Measurements from ENCODE around the gene CCDC85B. TPM values are rescaled to one million over a fixed set of nuclear protein-coding genes. Genes with fewer than 3 reads are reported as not detected.

Gene CCDC85B
- total and polyA plus RNA-seq, 2 experiments from 2014 or later, result 80.2 to 83.4 TPM

GRCh38 chr11:65859812-65860277 lies 30.6 kb upstream of the CCDC85B start:
- Histone ChIP-seq H3K4me3 (peak overlapping the region; percentile 78), H3K36me3 (peaks cover 34% of the 10 kb centered on the region), H3K9me3 (ENCODE audit: low read depth) (no peaks in the 10 kb centered on the region), H3K27me3 (no peaks in the 10 kb centered on the region), H3K4me1 (ENCODE audit: low read depth) (peaks cover 7% of the 10 kb centered on the region), H3K27ac (peak overlapping the region; percentile 99)
- no peak for DNase-seq (ENCODE audit: low read depth in 1 of 2, low spot score in 1 of 2)
- TF ChIP-seq, protein P1, sequence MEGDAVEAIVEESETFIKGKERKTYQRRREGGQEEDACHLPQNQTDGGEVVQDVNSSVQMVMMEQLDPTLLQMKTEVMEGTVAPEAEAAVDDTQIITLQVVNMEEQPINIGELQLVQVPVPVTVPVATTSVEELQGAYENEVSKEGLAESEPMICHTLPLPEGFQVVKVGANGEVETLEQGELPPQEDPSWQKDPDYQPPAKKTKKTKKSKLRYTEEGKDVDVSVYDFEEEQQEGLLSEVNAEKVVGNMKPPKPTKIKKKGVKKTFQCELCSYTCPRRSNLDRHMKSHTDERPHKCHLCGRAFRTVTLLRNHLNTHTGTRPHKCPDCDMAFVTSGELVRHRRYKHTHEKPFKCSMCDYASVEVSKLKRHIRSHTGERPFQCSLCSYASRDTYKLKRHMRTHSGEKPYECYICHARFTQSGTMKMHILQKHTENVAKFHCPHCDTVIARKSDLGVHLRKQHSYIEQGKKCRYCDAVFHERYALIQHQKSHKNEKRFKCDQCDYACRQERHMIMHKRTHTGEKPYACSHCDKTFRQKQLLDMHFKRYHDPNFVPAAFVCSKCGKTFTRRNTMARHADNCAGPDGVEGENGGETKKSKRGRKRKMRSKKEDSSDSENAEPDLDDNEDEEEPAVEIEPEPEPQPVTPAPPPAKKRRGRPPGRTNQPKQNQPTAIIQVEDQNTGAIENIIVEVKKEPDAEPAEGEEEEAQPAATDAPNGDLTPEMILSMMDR (IDR thresholded peaks at IDR 0.05; ENCODE audit: low read depth, low read length), result no peak

- peak; percentile 99 for DNase-seq (ENCODE audit: low read depth in 1 of 2, low spot score in 1 of 2)
Measured at GRCh38 chr11:65860278-65861164, 30.0 kb upstream of the CCDC85B start, which contains the start of gene MUS81. MUS81 (plus strand) TSS chr11:65860433; CDS start chr11:65860754, 321 bp downstream.

DNA sequence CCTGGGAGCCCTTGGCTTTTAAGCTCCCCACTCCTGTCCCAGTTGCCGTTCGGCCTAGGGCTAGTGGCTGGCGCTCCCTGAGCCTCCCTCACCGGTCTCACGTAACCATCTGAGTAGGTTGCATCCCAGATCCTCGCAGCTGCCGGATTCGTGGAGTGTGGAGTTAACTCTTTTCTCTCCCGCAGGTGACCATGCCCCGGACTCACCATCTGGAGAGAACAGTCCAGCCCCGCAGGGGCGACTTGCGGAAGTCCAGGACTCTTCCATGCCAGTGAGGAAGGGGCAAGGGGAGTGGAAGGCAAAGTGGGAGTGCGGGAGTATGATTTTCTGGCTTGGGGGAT lies 29.3 kb upstream of the CCDC85B start:
- Histone ChIP-seq H3K9me3 (ENCODE audit: low read depth) (no peaks in the 10 kb centered on the region), H3K27ac (peak overlapping the region; percentile 99), H3K36me3 (peaks cover 34% of the 10 kb centered on the region), H3K4me1 (ENCODE audit: low read depth) (peaks cover 7% of the 10 kb centered on the region), H3K4me3 (peak overlapping the region; percentile 78), H3K27me3 (no peaks in the 10 kb centered on the region)
- TF ChIP-seq, protein P1 (IDR thresholded peaks at IDR 0.05; ENCODE audit: low read depth, low read length), result no peak
- no peak for DNase-seq (ENCODE audit: low read depth in 1 of 2, low spot score in 1 of 2)

More at GRCh38 chr11:65860278-65861164, 30.0 kb upstream of the CCDC85B start, which contains the start of gene MUS81:
- Histone ChIP-seq H3K9me3 (ENCODE audit: low read depth) (no peaks in the 10 kb centered on the region), H3K4me1 (ENCODE audit: low read depth) (peaks cover 7% of the 10 kb centered on the region), H3K36me3 (peaks cover 34% of the 10 kb centered on the region), H3K27ac (peak within 1 kb of the TSS; percentile 99), H3K4me3 (peak within 1 kb of the TSS; percentile 78), H3K27me3 (no peaks in the 10 kb centered on the region)
- TF ChIP-seq, protein P1 (IDR thresholded peaks at IDR 0.05; ENCODE audit: low read depth, low read length), result peak; percentile 85

- no peaks in the 10 kb centered on the region for H3K9me3 ChIP-seq (ENCODE audit: low read depth)
- peak overlapping the region; percentile 99 for H3K27ac ChIP-seq
- H3K4me3 ChIP-seq, result peak overlapping the region; percentile 78
- TF ChIP-seq, protein P1 (IDR thresholded peaks at IDR 0.05; ENCODE audit: low read depth, low read length), result no peak
- no peaks in the 10 kb centered on the region for H3K27me3 ChIP-seq
- H3K36me3 ChIP-seq, result peaks cover 38% of the 10 kb centered on the region
- H3K4me1 ChIP-seq (ENCODE audit: low read depth), result peaks cover 2% of the 10 kb centered on the region
- DNase-seq (ENCODE audit: low read depth in 1 of 2, low spot score in 1 of 2), result no peak
Measured at GRCh38 chr11:65861533-65862183, 28.8 kb upstream of the CCDC85B start.

DNA sequence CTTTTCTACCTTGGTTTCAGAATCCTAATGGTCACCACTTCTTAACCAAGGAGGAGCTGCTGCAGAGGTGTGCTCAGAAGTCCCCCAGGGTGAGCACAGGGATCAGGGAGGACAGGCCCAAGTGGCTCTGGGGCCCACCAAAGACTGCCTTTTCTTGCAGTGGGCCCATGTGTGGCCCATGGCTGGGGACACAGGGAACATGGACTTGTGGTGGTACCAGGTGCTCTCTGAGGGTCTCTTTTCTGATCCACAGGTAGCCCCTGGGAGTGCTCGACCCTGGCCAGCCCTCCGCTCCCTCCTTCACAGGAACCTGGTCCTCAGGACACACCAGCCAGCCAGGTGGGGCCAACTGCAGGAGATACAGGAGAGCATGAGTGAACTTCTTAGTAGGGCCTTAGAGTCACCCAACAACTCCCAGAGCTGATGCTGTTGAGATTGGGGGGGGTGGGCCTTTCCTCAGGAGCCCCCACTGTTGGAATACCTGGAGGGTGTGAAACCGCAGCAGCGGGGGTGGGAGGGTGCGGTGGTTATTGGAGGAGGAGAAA lies 28.2 kb upstream of the CCDC85B start:
- Histone ChIP-seq H3K4me1 (ENCODE audit: low read depth) (peaks cover 2% of the 10 kb centered on the region), H3K27me3 (no peaks in the 10 kb centered on the region), H3K27ac (no peak overlapping the region), H3K4me3 (no peak overlapping the region), H3K36me3 (peaks cover 44% of the 10 kb centered on the region), H3K9me3 (ENCODE audit: low read depth) (no peaks in the 10 kb centered on the region)
- TF ChIP-seq, protein P1 (IDR thresholded peaks at IDR 0.05; ENCODE audit: low read depth, low read length), result no peak
- no peak for DNase-seq (ENCODE audit: low read depth in 1 of 2, low spot score in 1 of 2)

All from cardiac muscle cell (in vitro differentiated cells and primary cell).